HG03565 (cell line): ENCODE results near the gene MDP1.
A peak's percentile ranks its signal among the peaks of the same experiment; 100 is the strongest.
"Not testable (repeated sequence)": the region's sequence is repeated elsewhere in the genome, so short reads cannot be mapped to it uniquely, and the experiment has no call there.

Source experiments
- ATAC-seq: cut with Tn5 transposase; IDR thresholded peaks from one replicate; pipeline ENCODE4 v1.9.1; 2021; ENCODE audit warnings: mild to moderate bottlenecking, moderate library complexity; ENCODE audit not compliant: unreplicated experiment

MDP1 gene

DNA sequence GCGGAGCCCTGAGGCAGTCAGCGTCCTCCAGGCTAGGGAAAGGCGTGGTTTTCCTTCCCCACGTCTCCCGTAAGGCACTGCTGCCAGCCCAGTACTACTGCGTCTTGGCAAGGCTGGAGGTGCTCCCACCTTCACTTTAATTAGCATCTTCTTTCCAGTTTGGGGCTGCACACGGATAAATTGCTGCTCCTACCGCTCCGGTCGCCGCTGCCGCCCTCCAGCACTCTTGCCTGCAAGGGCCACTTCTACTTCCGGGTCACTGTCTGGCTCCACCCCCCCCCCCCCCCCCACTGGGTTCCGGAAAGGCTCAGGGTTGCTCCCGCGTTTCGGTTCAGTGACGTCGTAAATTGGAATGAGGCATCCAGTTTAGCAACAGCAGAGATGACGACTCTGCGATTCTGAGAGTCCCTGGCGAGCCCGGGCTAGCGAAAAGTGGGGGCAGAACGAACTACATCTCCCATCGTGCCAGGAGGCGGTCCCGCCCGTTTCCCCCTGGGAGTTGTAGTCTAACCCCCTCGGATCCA lies 16.3 kb upstream of the MDP1 start, which contains the start of gene NEDD8:
Gene NEDD8, minus strand, starts transcription at position 247 of the 524 bp plus-strand sequence. Its CDS starts 100 bp downstream, at position 147.
- peak; percentile 54 for ATAC-seq

DNA sequence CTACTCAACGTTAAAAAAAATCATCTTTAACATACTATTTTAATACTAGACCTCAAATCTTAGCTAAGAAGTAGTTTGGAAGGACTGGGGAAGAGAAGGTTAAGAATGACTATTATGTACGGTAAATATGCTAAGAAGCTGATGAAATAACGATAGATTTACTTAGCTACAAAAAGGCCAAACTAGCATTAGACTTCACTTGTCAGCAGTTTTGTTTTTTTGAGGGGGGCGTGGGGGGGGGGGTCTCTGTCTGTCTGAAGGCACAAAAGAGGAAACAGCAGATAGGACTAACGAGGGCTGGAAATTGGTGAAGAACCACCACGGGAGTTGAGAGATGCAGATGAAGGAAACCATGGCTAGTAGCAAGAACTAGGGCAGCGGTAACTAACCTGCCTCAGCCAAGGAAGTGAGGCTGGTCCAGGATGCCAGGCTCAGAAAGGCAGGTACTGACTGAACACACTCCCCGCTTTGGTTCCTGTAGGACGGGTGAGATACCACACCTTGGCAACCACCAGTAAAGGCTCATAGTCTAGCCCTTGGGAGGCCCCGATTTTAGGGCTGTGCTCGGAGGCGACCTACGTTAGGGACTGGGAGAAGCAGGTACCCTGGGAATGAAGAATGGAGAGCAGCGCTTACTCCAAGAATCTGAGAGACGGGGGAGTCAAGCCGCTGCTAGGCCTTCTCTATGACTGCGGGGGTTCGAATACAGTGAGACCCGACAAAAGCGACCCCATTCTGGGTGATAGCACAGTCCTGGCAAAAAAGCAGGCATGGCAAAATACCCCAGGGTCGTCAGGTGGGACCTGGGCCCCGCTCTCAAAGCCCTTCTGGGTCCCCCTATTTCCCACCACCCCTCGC lies 15.6 kb upstream of the MDP1 start:
- peak; percentile 3 for ATAC-seq

DNA sequence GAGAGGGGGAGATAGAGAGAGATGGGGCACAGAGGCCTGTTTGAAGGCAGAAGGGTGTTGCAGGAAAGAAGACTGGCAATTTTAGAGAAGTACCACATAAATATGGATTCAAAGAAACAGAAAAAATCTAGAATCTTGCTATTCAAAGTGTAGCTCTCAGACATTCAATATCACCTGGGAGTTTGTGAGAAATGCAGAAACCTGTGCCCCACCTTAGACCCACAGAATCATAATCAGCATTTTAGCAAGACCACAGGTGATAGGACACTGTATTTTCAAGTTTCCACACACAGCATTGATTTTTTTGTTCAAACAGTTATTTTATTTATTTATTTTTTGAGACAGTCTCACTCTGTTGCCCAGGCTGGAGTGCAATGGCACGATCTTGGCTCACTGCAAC lies 13.0 kb upstream of the MDP1 start:
- ATAC-seq, result no peak

DNA sequence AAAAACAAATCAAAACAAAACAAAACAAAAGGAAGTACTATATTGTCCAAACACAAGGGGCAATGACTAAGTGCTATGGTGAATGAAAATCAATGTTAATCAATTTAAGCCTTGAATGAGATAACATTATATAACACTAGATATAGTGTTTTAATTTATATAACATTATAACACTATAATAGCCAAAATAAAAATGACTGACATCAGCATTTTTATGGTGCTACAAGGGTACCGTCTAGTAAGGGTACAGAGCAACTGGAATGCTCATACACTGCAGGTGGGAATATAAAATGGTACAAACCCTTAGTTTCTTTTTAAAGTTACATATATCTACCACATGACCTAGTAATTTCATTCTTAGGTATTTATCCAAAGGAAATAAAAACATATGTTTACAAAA lies 10.6 kb upstream of the MDP1 start:
- ATAC-seq, result no peak

DNA sequence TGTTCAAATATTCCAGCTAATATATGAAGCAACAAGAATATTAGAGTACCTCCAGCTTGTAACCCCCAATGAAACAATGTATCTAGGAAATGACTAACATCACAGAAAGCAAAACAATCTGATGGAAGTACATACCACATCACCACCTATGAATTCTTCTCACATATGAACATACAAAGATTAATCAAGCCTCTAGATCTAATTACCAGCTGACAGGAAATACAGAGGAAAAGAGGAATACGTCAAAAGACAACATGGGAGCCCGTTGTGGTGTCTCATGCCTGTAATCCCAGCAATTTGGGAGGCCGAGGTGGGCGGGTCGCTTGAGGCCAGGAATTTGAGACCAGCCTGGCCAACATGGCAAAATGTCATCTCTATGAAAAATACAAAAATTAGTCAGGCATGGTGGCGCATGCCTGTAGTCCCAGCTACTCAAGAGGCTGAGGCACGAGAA lies 8.8 kb upstream of the MDP1 start:
- no peak for ATAC-seq

DNA sequence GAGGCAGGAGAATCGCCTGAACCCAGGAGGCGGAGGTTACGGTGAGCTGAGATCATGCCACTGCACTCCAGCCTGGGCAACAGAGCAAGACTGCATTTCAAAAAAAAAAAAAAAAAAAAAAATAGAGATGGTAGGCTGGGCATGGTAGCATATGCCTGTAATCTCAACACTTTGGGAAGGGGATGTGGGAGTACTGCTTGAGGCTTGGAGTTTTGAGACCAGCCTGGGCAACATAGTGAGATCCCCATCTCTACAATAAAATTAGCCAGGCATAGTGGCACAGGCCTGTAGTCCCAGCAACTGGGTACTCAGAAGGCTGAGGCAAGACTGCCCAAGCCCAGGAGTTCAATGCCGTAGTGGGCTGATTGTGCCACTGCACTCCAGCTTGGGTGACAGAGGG lies 7.1 kb upstream of the MDP1 start:
- ATAC-seq, result not testable (repeated sequence)

DNA sequence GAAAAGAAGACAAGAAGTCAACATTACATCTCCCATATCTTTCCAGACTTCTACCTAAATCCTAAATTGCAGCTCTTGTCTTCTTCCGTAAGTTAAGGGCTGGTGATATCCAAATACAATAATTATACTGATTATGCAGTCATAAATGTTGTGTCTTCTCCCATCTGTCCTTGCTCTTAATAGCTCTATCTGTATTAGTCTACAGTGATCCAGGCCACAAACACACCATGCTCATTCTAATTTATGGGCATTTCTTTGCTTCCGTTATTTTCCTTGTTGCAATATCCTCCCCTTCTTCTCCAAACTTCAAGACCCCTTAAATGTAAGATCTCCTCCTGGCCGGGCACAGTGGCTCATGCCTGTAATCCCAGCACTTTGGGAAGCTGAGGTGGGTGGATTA lies 3.7 kb upstream of the MDP1 start:
- no peak for ATAC-seq

DNA sequence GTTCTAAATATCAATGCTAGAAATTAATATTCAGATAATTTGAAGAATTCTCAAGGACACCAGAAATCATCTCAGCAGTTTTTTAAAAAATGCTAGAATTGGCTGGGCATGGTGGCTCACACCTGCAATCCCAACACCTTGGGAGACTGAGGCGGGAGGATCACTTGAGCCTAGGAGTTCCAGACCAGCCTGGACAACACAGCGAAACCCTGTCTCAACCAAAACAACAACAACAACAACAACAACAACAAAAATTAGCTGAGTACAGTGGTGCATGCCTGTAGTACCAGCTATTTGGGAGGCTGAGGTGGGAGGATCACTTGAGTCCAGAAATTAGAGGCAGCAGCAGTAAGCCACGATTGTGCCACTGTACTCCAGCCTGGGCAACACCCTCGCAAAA lies 3.2 kb upstream of the MDP1 start:
- ATAC-seq, result no peak

DNA sequence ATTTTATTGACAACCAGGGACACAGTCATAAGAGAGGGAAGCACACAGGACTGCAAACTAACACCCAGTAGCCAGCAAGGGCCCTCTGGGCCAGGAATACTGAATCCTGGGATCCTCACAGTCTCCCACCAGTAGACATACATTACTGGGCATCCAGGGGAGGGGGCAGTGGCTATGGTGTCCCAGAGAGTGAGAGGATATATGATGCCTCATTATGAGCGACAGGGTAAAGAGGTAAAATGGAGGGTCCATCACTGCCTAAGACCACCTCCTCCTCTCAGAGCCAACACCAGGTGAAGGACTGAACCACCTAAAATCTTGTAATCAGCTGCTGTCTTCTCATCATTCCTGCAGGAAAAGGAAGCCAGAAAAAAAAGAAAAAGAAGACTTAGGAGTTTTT lies 1.0 kb upstream of the MDP1 start:
- not testable (repeated sequence) for ATAC-seq

DNA sequence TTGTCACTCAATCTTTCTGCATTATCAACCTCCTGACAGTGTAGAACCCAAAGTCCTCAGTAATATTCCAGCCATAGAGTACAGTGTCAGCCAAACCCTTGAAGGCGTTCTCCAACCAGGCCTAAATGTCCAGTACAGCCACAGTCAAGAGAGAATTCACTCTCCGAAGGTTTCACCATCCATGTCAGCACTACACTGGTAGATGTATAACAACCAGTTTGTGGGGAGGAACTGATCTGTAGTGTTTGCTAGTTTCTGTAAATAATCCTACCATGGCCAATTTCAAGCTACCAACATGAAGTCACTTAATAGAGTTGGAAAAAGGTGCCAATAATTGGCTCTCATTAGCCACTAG lies 456 bp upstream of the MDP1 start:
- no peak for ATAC-seq

DNA sequence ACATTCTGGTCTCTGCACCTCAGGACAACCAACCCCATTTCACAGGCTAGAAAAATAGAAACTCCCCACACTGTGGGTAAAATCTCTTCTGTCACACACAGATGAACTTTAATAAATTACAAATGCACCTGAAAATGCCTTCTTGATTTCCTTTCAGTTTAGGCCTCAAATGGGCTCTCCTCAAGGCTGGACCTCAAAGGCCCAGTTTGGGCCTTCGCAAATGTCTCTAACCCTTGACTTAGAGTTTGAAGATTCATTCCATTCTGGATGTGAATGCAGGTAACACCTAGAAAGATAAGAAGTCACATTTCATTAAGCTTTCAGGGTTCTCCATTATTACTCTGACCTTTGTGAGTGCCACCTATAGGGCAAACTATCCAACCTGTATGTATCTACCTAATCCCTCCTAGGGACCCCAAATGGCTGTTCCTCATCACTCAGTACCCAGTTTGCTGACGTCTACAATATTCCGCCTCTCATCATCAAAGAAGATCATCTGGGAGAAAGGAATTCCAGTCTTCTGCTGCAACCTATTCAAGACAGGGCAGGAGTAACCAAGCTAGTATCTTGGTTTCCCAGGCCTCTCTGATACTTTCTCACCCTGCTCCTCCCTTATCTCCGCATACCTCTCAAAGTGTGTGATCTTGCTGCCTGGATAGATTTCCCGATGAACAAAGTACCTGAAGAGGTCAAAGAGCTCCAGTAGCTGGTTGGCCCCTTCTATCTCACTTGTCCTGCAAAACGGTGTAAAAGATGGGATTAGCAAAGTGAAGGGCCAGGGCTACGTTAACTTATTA lies 1.8 kb downstream of the MDP1 start:
- no peak for ATAC-seq

DNA sequence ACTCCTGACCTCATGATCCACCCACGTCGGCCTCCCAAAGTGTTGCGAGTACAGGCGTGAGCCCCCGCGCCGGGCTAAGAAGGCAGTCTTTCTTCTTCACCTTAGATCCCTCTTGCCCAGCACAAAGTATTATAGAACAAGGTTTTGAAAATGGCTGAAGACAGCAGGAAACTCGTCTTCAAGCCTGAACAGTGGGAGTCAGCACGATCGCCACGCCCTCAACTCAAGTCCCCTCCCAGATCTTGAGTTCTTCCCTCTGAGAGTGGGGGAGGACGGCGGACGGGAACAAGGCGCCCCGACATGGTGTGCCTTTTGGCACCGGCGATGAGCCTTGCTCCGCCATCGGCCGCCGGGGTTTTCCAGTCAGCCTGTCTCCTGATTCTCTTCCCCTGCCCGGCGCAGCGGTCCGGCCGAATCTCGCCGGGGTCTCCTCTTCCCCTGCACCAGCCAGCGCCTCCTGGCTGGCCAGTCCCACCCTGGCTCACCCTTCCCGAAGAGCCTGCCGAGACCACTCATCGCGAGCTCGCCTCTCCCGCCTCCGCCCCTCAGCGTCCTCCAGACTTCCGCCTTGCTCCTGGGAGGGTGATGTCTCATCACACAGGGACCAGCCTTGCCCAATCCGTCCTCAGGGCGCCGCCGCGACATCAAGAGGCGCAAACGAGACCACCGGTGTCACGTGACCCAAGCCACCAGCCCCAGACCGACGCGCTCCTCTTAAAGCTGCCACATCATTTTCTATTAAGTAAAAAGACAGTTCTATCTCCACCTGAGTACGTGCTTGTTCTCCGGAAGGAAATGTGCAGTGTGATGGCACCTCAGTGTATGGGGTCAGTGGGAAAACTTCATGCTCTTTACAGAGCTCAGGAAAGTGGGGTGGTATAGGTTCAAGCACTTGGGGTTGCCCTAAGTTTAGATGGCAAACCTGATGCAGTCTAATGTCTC lies 2.7 kb downstream of the MDP1 start, which contains the start of gene CHMP4A:
Gene CHMP4A, minus strand, starts transcription at position 565 of the 942 bp plus-strand sequence. Its CDS starts 49 bp downstream, at position 516.
- ATAC-seq, result peak; percentile 73

DNA sequence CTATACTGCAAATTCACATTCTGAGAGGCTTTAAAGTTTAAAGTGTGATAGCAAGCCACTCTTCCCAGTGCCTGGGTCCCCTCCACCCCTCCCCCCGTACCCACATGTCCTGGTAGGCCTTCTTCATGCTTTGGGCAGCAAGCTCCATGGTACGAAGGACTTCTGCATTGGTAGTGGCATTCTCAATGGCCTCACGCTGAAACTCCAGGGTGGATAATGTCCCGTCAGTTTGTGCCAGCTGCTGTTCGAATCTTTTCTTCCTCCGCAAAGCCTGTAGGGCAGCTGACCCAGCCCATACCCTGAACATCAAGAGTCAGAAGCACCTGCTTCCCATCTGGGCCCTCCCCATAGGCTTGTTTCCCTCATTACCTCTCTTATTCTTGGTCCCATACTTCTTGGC lies 4.6 kb downstream of the MDP1 start:
- no peak for ATAC-seq

DNA sequence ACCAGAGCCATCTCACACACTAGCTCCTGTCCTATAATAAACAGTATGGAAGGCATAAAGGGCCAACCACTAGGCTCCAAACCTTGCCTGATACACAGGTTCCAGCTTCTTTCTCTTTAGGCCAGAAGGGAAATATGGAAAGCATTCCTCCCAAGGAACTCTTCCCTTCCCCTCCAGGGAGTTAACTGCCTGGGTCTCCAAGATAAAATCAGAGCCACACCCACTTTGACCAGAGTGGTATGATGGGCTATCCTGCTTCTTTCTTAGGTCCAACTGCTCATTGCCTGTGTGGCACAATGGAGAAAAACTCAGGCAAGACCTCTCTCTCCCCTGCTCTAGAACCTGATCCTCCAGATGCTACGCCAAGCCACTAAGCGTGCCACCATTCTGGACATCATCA lies 8.2 kb downstream of the MDP1 start:
- ATAC-seq, result no peak

DNA sequence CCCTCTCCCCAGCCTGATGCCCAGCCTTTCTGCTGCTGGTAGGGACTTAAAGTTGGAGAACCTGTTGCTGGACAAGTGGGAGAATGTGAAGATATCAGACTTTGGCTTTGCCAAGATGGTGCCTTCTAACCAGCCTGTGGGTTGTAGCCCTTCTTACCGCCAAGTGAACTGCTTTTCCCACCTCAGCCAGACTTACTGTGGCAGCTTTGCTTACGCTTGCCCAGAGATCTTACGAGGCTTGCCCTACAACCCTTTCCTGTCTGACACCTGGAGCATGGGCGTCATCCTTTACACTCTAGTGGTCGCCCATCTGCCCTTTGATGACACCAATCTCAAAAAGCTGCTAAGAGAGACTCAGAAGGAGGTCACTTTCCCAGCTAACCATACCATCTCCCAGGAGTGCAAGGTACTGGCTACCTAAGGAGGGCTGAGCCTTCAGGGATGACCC lies 8.7 kb downstream of the MDP1 start:
- ATAC-seq, result no peak

DNA sequence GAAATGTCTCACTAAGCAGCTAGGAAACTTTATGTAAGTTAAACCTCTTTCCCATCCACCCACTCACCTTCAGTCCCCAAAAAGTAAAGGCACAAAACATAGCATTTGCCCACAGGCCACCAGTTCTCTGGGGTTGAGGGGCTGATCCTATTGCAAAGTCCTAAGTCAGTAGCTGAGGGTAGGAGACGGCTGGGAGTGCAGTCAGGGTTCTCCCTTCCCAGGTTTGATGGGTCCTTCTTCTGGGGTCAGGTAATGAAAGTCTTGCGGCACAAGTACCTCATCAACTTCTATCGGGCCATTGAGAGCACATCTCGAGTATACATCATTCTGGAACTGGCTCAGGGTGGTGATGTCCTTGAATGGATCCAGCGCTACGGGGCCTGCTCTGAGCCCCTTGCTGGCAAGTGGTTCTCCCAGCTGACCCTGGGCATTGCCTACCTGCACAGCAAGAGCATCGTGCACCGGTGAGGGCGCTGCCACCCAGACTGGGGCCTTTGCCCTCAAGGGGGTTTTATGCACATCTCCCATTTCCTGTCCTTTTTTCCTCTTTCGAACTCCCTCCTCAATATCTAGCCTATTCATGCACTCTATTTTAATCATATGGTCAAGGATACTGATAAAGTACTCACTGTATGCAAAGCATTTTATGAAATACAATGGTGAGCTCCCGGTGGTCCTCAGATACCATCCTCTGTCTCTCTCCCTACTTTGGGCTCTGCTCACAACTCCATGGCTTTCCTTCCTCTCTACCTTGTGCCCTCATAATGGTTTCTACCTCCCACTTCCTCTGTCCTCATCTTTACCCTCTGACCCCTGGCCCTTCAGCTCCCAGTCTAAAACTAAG lies 9.4 kb downstream of the MDP1 start:
- ATAC-seq, result no peak

DNA sequence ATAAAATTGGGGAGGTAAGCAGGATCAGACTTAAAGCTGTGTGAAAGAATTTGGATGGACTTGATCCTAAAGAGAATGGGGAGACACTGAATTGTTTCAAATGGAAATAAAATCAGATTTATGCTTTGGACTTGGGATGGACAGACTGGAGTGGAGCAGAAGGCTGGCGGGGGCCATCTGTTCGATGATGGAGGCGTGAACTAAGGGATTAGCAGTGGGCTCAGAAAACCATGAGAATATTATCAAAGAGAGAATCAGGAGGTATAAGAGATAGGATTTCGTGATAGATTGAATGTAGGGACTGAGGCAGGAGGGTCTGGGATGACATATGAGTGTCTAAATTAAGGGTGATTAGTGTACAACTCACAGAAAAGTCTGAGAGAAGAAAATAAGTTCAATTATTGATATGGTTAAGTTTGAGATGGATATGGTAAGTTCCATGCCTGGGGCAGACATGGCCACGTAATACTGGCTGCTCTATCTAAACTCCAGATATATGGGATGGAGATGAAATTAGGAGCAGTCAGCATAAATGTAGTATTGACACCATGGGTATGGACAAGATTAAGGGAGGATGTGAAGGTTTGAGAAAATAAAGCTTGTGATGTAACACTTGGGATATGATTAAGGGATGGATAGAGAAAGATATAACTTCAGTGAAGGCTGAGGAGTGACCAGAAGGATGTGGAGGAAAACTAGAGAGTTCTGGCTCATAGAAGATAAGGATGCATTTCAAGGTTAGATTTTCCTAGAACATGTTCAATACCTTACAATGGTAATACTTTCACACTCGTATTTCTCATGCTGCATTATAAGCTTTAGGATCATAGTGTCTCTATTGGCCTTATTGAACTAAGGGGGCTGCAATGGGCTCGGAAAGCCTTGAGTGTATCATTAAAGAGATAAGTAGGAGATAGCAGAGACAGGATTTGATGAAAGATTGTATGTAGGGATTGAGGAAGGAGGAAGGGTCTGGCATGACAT lies 11.4 kb downstream of the MDP1 start:
- ATAC-seq, result no peak

DNA sequence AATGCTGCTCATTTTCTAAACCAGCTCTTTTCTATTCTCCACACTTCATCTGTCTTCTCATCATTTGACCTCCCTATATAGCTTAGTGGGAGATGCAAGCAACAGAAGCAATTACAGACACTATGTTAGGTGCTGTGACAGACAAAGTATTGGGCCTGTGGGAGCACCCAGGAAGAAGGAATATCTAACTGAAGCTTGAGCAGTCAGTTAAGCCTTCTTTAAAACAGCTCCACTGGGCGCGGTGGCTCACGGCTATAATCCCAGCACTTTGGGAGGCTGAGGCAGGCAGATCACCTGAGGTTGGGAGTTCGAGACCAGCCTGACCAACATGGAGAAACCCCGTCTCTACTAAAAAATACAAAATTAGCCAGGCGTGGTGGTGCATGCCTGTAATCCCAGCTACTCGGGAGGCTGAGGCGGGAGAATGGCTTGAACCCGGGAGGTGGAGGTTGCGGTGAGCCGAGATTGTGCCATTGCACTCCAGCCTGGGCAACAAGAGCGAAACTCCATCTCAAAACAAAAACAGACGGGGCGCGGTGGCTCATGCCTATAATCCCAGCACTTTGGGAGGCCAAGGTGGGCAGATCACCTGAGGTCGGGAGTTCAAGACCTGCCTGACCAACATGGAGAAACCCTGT lies 12.5 kb downstream of the MDP1 start:
- ATAC-seq, result not testable (repeated sequence)
